ENCODE data around the gene GNA14.
A peak's percentile ranks its signal among the peaks of the same experiment; 100 is the strongest.

GNA14 gene

GRCh38 chr9:77594963-77595362 lies 53.2 kb downstream of the GNA14 start:
- TF ChIP-seq CTCF (IDR thresholded peaks at IDR 0.05) (no peak), ZFX (IDR thresholded peaks at IDR 0.05; ENCODE audit: borderline replicate concordance) (no peak)
- no peak overlapping the region for H3K27ac ChIP-seq

- H3K27ac ChIP-seq, result no peak overlapping the region
- TF ChIP-seq ZFX (IDR thresholded peaks at IDR 0.05; ENCODE audit: borderline replicate concordance) (no peak), CTCF (IDR thresholded peaks at IDR 0.05) (no peak)
Observed at GRCh38 chr9:77593528-77593927, 54.6 kb downstream of the GNA14 start.

GRCh38 chr9:77592476-77592875 lies 55.6 kb downstream of the GNA14 start:
- TF ChIP-seq ZFX (IDR thresholded peaks at IDR 0.05; ENCODE audit: borderline replicate concordance) (no peak), CTCF (IDR thresholded peaks at IDR 0.05) (no peak)
- H3K27ac ChIP-seq, result no peak overlapping the region

GRCh38 chr9:77589046-77589795 lies 58.9 kb downstream of the GNA14 start:
- peak overlapping the region; percentile 20; the same call in 1 of the 2 replicates for H3K27ac ChIP-seq
- TF ChIP-seq CTCF (IDR thresholded peaks at IDR 0.05) (no peak), ZFX (IDR thresholded peaks at IDR 0.05; ENCODE audit: borderline replicate concordance) (no peak)

GRCh38 chr9:77588271-77588937 lies 59.7 kb downstream of the GNA14 start:
- TF ChIP-seq ZFX (IDR thresholded peaks at IDR 0.05; ENCODE audit: borderline replicate concordance) (no peak), CTCF (IDR thresholded peaks at IDR 0.05) (no peak)
- no peak overlapping the region for H3K27ac ChIP-seq

- TF ChIP-seq CTCF (IDR thresholded peaks at IDR 0.05) (no peak), ZFX (IDR thresholded peaks at IDR 0.05; ENCODE audit: borderline replicate concordance) (no peak)
- no peak overlapping the region for H3K27ac ChIP-seq
Observed at GRCh38 chr9:77587851-77588250, 60.3 kb downstream of the GNA14 start.

- no peak for TF ChIP-seq ZFX (IDR thresholded peaks at IDR 0.05; ENCODE audit: borderline replicate concordance)
- no peak for TF ChIP-seq CTCF (IDR thresholded peaks at IDR 0.05)
- no peak overlapping the region for H3K27ac ChIP-seq
Observed at GRCh38 chr9:77587042-77587441, 61.1 kb downstream of the GNA14 start.
